GM12872 (cell line): ENCODE data around the gene CYP46A1.

Source experiments
- CTCF ChIP-seq: IDR thresholded peaks from 3 replicates; pipeline ENCODE4 v1.5.1; 2011; ENCODE audit warnings: low read depth, mild to moderate bottlenecking, low read length, moderate library complexity; ENCODE audit not compliant: insufficient read depth

CYP46A1 gene

DNA sequence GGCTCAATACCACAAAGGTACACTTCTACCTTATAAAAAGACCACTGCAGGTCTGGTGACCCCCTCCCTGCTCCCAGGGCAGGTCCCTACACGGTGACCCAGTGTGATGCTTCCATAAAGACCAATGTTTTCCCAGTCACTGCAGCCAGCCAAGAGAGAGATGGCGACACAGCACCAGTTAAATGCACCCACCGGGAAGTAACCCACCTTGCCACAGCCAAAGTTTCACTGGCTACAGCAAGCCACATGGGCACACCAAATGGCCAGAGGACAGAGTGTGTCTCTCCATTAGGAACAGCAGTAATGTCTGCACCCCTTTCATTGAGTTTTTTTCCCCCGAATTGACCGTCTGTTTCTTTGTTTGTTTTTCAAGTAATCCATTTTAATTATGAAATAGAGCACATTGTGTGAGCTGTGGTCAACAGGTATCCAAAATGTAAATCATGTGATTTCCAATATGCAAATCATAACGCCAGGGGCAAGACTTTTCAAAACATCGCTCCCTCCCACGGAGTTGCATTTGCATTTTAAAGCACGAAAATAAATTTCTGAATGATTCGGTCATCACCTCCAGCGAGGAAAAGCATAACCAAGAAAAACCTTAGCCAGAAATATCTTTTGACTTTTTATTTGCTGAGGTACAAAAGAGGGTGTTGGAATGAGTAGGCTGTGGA is 60.2 kb downstream of the CYP46A1 start:
- TF ChIP-seq CTCF, result no peak

- no peak for TF ChIP-seq CTCF
Measured at GRCh38 chr14:99744873-99745224, 60.8 kb downstream of the CYP46A1 start.

- no peak for TF ChIP-seq CTCF
Measured at GRCh38 chr14:99745307-99745951, 61.3 kb downstream of the CYP46A1 start.

DNA sequence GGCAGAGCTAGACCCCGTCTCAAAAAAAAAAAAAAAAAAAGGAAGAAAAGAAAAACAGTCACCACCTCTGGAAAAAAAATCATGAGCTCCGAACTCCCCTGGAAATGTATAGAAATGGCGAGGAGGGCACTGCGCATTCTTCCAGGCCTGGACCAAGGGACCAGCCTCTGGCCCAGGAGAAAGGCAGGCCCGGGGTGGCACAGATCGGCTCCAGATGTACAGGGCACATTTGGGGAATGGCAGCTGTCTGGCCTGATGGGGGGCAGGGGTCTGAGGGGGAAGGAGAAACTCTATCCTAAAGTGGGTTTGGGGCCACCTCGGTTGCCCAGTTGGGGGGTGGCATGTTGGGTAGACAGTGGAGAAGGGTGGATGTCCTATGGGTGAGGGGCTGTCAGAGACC is 63.1 kb downstream of the CYP46A1 start:
- no peak for TF ChIP-seq CTCF

GRCh38 chr14:99747582-99748330 is 63.7 kb downstream of the CYP46A1 start:
- no peak for TF ChIP-seq CTCF

- TF ChIP-seq CTCF, result no peak
Measured at GRCh38 chr14:99748529-99748928, 64.4 kb downstream of the CYP46A1 start.

- peak; percentile 27; the same call in 2 of the 3 replicates for TF ChIP-seq CTCF
Measured at GRCh38 chr14:99749142-99749541, 65.0 kb downstream of the CYP46A1 start.
